Measurements from ENCODE around the gene MXD1.

MXD1 gene

DNA sequence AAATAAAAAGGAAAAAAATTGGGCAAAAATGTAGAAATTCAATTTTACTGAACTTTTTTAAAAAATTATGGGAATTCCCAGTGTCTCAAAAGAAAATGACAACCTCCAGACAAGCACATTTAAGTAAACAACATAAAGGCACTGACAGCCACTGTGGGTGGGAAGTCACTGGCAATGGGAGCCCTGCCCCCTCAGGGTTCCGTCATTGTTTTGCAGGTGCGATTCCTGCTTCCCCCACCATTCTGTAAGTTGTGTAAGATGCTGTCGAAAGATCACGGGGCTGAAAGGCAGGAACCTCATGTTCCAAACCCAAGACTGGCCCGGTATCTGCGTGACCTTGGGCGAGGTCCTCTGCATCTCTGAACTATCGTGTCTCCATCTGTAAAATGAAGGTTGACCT, 62.3 kb downstream of the MXD1 start:
- H3K36me3 ChIP-seq (replicated peaks): no peaks in the 10 kb centered on the region
- no peak overlapping the region for H3K27ac ChIP-seq
- no peaks in the 10 kb centered on the region for H3K27me3 ChIP-seq (replicated peaks)
- TF ChIP-seq, protein P1, sequence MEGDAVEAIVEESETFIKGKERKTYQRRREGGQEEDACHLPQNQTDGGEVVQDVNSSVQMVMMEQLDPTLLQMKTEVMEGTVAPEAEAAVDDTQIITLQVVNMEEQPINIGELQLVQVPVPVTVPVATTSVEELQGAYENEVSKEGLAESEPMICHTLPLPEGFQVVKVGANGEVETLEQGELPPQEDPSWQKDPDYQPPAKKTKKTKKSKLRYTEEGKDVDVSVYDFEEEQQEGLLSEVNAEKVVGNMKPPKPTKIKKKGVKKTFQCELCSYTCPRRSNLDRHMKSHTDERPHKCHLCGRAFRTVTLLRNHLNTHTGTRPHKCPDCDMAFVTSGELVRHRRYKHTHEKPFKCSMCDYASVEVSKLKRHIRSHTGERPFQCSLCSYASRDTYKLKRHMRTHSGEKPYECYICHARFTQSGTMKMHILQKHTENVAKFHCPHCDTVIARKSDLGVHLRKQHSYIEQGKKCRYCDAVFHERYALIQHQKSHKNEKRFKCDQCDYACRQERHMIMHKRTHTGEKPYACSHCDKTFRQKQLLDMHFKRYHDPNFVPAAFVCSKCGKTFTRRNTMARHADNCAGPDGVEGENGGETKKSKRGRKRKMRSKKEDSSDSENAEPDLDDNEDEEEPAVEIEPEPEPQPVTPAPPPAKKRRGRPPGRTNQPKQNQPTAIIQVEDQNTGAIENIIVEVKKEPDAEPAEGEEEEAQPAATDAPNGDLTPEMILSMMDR (IDR thresholded peaks at IDR 0.05; ENCODE audit: low read depth, low read length, missing control alignments): no peak
- no peak for DNase-seq
- no peak overlapping the region for H3K4me3 ChIP-seq (ENCODE audit: low read depth, low read length)
- in situ Hi-C loops (cut with HindIII; ENCODE audit: low pct_ligation_motif_present, low sequenced_read_pairs): no loop called here

DNA sequence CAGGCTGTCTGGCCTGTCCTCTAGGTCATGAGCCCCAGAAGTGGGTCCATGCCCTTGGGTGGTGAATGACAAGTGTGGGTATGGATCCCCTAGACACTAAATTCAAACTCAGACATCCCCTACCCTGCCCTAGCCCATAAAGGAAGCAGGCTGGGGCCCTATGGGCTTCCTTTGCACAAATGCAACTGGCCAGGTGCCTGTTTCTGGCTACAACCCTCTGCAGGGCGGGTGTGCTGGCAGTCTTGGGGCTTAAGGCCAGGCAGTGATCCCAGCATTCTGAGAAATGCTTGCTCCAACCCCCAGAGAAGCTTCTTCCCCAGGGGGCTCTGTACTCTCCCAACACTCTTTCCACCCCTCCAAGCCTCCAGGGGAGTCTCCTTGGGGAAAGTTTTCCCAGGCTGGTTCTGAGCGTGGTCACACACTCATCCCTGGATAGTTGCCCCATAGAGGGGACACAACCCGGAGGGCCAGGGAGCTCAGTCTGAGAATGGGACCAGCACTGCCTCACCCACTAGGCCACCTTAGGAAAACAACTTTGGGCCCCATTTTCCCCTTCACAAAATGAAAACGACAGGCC, 63.1 kb downstream of the MXD1 start:
- H3K4me3 ChIP-seq (ENCODE audit: low read depth, low read length): no peak overlapping the region
- DNase-seq: no peak
- in situ Hi-C loops (cut with HindIII; ENCODE audit: low pct_ligation_motif_present, low sequenced_read_pairs): no loop called here
- no peaks in the 10 kb centered on the region for H3K36me3 ChIP-seq (replicated peaks)
- H3K27me3 ChIP-seq (replicated peaks): no peaks in the 10 kb centered on the region
- TF ChIP-seq, protein P1 (IDR thresholded peaks at IDR 0.05; ENCODE audit: low read depth, low read length, missing control alignments): no peak
- no peak overlapping the region for H3K27ac ChIP-seq

DNA sequence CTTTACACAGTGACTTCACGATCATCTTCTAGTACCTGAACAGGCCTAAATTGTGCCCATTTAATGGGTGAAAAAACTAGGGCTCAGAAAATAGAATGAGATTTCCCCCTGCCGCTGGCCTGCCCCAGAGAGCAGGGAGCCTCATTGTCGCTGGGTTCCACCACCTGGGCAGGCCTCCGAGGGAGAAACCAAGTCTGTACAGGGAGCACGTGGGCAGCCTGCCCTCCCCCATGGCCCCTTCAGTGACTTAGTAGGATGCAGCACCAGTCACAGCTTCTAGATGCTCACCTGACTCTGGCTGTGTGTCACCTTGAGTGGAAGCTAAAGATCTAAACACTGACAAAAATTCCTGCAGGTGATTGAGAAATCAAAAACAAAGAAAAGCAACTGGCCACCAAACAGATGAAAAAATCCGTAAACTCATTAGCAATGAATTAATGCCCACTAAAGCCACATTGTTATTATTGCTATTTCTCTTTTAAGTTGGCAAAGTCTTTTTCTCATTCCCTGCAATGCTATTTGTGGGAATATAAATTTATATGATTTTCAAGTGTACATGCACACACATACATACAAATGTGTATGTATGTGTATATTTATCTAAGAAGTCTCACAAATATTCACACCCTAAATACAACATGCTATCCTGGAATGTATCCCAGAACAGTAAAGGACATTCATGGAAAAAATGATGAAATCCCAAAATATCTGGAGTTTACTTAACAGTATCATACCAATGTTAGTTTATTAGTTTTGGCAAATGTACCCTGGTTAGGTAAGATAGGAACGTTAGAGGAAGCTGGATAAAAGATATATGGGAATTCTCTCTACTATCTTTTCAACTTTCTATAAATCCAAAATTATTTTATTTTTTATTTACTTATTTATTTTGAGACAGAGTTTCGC, 65.2 kb downstream of the MXD1 start:
- in situ Hi-C loops (cut with HindIII; ENCODE audit: low pct_ligation_motif_present, low sequenced_read_pairs): no loop called here
- Histone ChIP-seq H3K27me3 (replicated peaks) (no peaks in the 10 kb centered on the region), H3K36me3 (replicated peaks) (no peaks in the 10 kb centered on the region), H3K27ac (no peak overlapping the region), H3K4me3 (ENCODE audit: low read depth, low read length) (no peak overlapping the region)
- TF ChIP-seq, protein P1 (IDR thresholded peaks at IDR 0.05; ENCODE audit: low read depth, low read length, missing control alignments): no peak
- DNase-seq: no peak

DNA sequence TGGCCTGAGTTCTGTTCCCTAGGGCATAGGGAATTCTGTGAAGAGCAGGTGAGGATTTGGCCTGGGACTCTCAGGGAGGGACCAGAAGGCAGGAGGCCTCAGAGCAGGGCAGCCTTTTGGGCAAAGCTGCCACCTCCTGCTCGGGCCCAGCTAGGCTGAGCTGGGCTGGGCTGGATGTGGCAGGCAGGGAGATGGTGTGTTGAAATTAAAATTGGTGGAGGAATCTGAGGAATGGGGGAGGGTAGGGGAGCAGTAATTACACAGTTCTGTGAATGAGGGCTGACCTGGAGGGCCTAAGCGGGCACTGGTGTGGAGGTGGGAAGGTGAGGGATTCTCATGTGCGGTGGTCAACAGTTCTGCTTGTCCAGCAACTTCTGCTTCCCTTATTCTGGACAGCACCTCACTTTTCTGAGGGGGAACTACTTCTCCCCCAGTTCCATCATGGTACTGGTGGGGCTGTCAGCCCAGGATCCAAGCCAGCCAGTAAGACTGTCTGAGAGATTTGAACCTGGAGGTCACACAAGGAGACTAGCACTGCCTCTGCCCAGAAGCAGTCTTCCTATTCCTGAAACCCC, 68.6 kb downstream of the MXD1 start:
- no peak overlapping the region for H3K27ac ChIP-seq
- in situ Hi-C loops (cut with HindIII; ENCODE audit: low pct_ligation_motif_present, low sequenced_read_pairs): no loop called here
- H3K4me3 ChIP-seq (ENCODE audit: low read depth, low read length): no peak overlapping the region
- TF ChIP-seq, protein P1 (IDR thresholded peaks at IDR 0.05; ENCODE audit: low read depth, low read length, missing control alignments): no peak
- no peaks in the 10 kb centered on the region for H3K36me3 ChIP-seq (replicated peaks)
- no peaks in the 10 kb centered on the region for H3K27me3 ChIP-seq (replicated peaks)
- DNase-seq: no peak

DNA sequence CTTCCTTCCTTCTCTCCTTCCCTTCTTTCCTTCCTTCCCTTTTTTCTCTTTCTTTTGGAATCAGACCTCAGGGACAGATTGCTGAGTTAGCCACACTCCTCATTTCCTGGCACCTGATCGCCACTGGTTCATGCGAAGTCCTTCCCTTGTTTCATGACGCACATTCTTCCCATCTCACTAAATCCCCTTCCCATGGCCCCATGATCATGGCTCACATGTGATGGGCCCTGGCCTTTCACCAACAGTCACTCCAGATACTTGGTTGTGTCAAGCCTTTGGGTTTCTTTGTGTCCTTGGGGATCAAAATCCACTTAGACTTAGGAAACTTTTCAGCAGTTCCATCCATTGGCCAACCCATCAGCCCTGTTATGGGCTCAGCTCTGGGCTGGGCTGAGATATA, 70.3 kb downstream of the MXD1 start:
- Histone ChIP-seq H3K27ac (no peak overlapping the region), H3K27me3 (replicated peaks) (no peaks in the 10 kb centered on the region), H3K36me3 (replicated peaks) (no peaks in the 10 kb centered on the region), H3K4me3 (ENCODE audit: low read depth, low read length) (no peak overlapping the region)
- TF ChIP-seq, protein P1 (IDR thresholded peaks at IDR 0.05; ENCODE audit: low read depth, low read length, missing control alignments): no peak
- no peak for DNase-seq
- in situ Hi-C loops (cut with HindIII; ENCODE audit: low pct_ligation_motif_present, low sequenced_read_pairs): no loop called here

Data from brain microvascular endothelial cell (primary cell).